ENCODE measurements around the gene ATP13A1. TPM values are rescaled to one million over a fixed set of nuclear protein-coding genes. Genes with fewer than 3 reads are reported as not detected.

ATP13A1 gene
- total and polyA plus RNA-seq, 2 of the 8 experiments (the other 6 are each of a cell fraction or from before 2014, with no cell fraction given) = 33.0 to 64.2 TPM

DNA sequence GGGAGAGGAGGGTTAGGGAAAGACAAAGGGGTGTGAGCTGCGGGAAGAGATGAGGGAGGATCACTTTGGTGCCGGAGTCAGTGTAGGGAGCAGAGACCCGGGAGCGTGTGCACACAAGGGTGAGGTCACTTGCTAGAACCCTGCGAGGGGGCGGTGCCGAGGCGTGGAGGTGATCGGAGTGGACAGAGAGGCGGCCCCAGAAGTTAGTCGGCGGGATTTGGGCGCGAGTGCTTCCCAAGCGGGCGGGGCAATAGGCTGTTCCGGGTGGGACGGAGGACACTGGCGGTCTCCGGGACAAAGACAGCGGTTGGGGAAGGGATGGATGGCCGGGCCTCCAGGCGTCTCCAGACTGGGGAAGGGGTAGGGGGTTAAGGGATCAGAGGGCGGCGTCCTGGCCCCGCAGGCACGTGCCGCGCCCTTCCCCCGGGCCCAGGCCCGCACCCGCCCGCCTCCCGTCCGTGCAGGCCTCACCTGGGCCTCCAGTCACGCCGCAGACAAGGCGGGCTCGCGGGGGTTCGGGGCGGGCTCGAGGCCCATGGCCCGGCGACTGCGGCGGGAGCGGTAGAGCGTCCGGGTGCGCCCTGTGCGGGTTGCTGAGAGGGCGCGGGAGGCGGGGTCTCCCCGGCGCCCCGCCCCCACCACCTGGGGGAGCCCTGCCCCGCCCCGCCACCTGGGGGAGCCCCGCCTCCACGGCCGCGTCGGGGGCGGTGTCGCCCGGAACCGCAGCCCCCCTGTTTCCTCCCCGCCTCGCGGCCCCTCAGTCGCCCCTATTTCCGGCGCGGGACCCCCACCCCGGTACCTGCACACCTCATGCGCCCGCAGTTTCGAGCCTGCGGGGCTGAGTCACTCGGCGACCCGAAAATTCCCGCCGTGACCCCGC is 35.6 kb downstream of the ATP13A1 start, which contains the start of gene LPAR2 (continued):
- TF ChIP-seq KDM4A (IDR thresholded peaks at IDR 0.05; ENCODE audit: low read depth, low read length, severe bottlenecking) (peak; percentile 61), CREB1 (IDR thresholded peaks at IDR 0.05) (no peak; the same call in 1 of the 2 replicates), ASH2L (IDR thresholded peaks at IDR 0.05; ENCODE audit: low read length) (no peak)
- TF ChIP-seq, protein P1, sequence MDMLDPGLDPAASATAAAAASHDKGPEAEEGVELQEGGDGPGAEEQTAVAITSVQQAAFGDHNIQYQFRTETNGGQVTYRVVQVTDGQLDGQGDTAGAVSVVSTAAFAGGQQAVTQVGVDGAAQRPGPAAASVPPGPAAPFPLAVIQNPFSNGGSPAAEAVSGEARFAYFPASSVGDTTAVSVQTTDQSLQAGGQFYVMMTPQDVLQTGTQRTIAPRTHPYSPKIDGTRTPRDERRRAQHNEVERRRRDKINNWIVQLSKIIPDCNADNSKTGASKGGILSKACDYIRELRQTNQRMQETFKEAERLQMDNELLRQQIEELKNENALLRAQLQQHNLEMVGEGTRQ (IDR thresholded peaks at IDR 0.05; ENCODE audit: low read length) = 0 out of 2 replicates have a peak, but pooled peaks have one; percentile 13
